Astrocyte of the spinal cord (primary cell): ENCODE measurements around the gene MID2.
A peak's percentile ranks its signal among the peaks of the same experiment; 100 is the strongest.
"Not testable (repeated sequence)": the region's sequence is repeated elsewhere in the genome, so short reads cannot be mapped to it uniquely, and the experiment has no call there.

Experiments used
- DNase-seq: peaks from one replicate; pipeline ENCODE4 v3.0.0; 2011; ENCODE audit warnings: low read depth, low spot score
- H3K4me3 ChIP-seq: 2 replicates; pipeline ENCODE4 v1.5.1; 2011; ENCODE audit warnings: low read depth, mild to moderate bottlenecking, low read length, moderate library complexity
- CTCF ChIP-seq: IDR thresholded peaks from 2 replicates; pipeline ENCODE4 v1.5.1; 2012; ENCODE audit warnings: low read depth, mild to moderate bottlenecking, low read length, inconsistent platforms
- in situ Hi-C: cut with HindIII; loops from 2 replicates; pipeline ENCODE4 v1.10.0; 2017; ENCODE audit warnings: low sequenced_read_pairs

The MID2 gene

GRCh38 chrX:107842715-107843400, 17.2 kb downstream of the MID2 start:
- no peak overlapping the region for H3K4me3 ChIP-seq
- no peak for DNase-seq
- no peak for TF ChIP-seq CTCF
- in situ Hi-C loops = no loop called here

DNA sequence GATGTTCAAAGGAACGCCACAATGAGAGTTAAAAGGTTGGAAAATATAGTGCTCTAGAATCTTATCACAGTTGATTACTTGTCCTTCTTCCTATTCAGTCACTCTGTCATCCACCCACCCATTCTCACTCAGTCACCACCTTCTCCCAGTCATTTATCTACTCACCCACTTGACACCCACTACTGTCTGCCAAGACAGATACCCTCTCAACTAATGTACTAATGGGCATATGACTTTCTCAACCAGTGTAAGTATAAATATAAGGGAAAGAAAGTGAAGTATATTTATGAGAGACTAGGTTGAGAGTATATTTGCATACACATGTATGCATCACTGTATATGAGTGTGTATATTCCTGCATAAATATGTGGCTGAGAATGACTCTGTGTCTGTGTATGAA, 20.0 kb downstream of the MID2 start:
- H3K4me3 ChIP-seq = no peak overlapping the region
- in situ Hi-C loops = no loop called here
- TF ChIP-seq CTCF = no peak
- no peak for DNase-seq

GRCh38 chrX:107848591-107848990, 22.9 kb downstream of the MID2 start:
- no peak for DNase-seq
- no peak for TF ChIP-seq CTCF
- H3K4me3 ChIP-seq = no peak overlapping the region
- in situ Hi-C loops = no loop called here

DNA sequence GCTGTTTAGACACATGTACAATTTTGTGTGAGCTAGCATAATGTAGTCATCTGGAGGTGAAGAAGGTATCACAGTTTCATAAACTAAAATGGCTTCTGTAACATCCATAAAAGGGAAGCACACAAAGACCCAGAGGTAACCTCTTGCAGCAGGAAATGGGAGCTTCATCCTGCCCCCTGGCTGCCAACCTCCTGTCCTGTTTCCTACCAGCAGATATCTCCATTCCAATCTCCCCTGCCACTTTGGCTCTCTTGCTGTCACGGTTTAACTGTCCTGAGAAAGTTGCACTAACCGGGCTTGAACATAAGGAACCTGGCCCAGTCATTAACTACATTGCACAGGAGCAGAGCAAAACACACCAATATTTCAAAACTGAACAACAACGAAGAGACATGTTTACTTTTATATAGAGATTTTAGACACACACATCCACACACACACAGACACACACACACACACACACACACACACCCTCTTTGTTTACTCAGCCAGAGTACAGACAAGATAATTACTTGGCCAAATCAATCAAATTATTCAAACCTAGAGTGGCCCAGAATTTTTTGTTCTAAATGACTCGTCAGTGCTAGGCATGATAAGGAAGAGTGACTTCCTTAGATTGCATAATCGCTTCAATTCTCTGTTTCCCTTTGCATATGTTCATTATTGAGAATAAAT, 24.2 kb downstream of the MID2 start:
- peak; percentile 13 for TF ChIP-seq CTCF
- H3K4me3 ChIP-seq = no peak overlapping the region
- in situ Hi-C loops = no loop called here
- DNase-seq = no peak

DNA sequence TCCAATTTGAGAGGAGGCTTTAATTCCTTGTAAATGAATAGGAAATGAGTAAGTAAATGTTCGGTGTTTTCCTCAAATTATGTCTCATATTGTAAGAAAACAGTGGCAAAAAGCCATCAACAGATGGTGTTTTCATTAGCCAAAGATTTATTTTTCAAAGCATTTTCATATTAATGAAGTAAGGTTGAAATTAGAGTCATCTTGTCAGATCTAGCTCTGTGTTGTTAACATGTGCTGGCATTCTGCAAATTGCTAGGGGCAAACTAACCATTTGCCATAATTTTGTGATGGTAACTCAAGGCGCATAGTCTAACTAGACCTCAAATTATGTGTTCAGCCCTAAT, 24.7 kb downstream of the MID2 start:
- in situ Hi-C loops = no loop called here
- DNase-seq = no peak
- no peak for TF ChIP-seq CTCF
- H3K4me3 ChIP-seq = no peak overlapping the region

DNA sequence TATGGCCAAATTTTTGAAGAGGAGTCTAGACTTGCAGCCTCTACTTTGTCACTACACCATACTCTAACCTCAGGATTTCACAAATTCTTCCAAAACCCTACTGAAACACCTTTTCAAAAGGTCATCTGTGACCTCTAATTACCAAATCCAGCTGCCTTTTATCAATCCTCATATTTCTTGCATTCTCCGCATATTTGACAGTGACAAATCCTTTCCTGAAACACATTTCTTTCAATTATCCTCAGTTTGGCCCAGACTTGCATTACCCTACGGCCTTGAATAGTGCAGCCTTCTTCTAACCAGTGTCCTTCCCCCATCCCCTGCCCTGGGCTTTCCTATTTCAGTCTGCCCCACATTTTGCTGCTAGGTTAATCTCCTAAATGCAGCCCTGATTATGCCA, 25.5 kb downstream of the MID2 start:
- in situ Hi-C loops = no loop called here
- TF ChIP-seq CTCF = no peak
- DNase-seq = no peak
- no peak overlapping the region for H3K4me3 ChIP-seq

- in situ Hi-C loops, H3K4me3 ChIP-seq, DNase-seq: not testable (repeated sequence)
These were observed 26.0 kb downstream of the MID2 start for GRCh38 chrX:107851665-107852064.
